GM23338 (cell line): ENCODE measurements around the gene SUPT3H. TPM values are rescaled to one million over a fixed set of nuclear protein-coding genes. Genes with fewer than 3 reads are reported as not detected.

Experiments
- ATAC-seq: fragments of 200-7000 bp; cut with Tn5 transposase; 3 replicates; pipeline ENCODE4 v1.9.1; 2020
- DNase-seq: peaks from one replicate; pipeline ENCODE4 v3.0.0-alpha.2; 2015; ENCODE audit warnings: low spot score
- H2AFZ ChIP-seq: fragments of 200-600 bp; sonication (generic); 2 replicates; pipeline ENCODE4 v1.8.0; 2016; ENCODE audit warnings: antibody characterized with exemption, mild to moderate bottlenecking, moderate library complexity
- H3F3A ChIP-seq: fragments of 200-600 bp; sonication (generic); replicated peaks from 2 replicates; pipeline ENCODE4 v1.8.0; 2017; ENCODE audit warnings: antibody characterized with exemption, mixed run types, low read depth
- H3K27ac ChIP-seq: fragments of 200-600 bp; sonication (generic); 2 replicates; pipeline ENCODE4 v1.6.1; 2016; ENCODE audit warnings: low read depth
- H3K27me3 ChIP-seq: fragments of 200-600 bp; sonication (generic); 2 replicates; pipeline ENCODE4 v1.8.0; 2016; ENCODE audit warnings: mild to moderate bottlenecking, mixed run types, moderate library complexity; ENCODE audit not compliant: insufficient read depth
- H3K36me3 ChIP-seq: fragments of 200-600 bp; sonication (generic); 2 replicates; pipeline ENCODE4 v1.8.0; 2016; ENCODE audit warnings: mild to moderate bottlenecking; ENCODE audit not compliant: insufficient read depth
- H3K4me1 ChIP-seq: fragments of 200-600 bp; sonication (generic); 2 replicates; pipeline ENCODE4 v1.8.0; 2016; ENCODE audit warnings: mild to moderate bottlenecking, moderate library complexity; ENCODE audit not compliant: insufficient read depth
- H3K4me2 ChIP-seq: fragments of 200-600 bp; sonication (generic); 2 replicates; pipeline ENCODE4 v1.7.1; 2017; ENCODE audit warnings: mixed run types
- H3K4me3 ChIP-seq: fragments of 200-600 bp; sonication (generic); 2 replicates; pipeline ENCODE4 v1.6.1; 2016; ENCODE audit warnings: mixed run types
- H3K79me2 ChIP-seq: fragments of 200-600 bp; sonication (generic); replicated peaks from 2 replicates; pipeline ENCODE4 v1.8.0; 2017; ENCODE audit warnings: mild to moderate bottlenecking; ENCODE audit not compliant: insufficient read depth
- H3K9me2 ChIP-seq: fragments of 200-600 bp; sonication (generic); 2 replicates; pipeline ENCODE4 v1.8.0; 2017; ENCODE audit not compliant: insufficient read depth
- H4K20me1 ChIP-seq: fragments of 200-600 bp; sonication (generic); replicated peaks from 2 replicates; pipeline ENCODE4 v1.8.0; 2017; ENCODE audit warnings: mild to moderate bottlenecking; ENCODE audit not compliant: insufficient read depth
- H3K27ac Mint-ChIP-seq: 2 replicates; pipeline ENCODE4 v1.8.0; 2020; ENCODE audit warnings: inconsistent platforms, mild to moderate bottlenecking, moderate library complexity, mixed read lengths
- H3K27me3 Mint-ChIP-seq: 3 replicates; pipeline ENCODE4 v1.8.0; 2022; ENCODE audit warnings: low read depth, mild to moderate bottlenecking, moderate library complexity, mixed read lengths, inconsistent platforms; ENCODE audit not compliant: insufficient read depth, poor library complexity
- H3K36me3 Mint-ChIP-seq: 3 replicates; pipeline ENCODE4 v1.8.0; 2021; ENCODE audit warnings: low read depth, mild to moderate bottlenecking, inconsistent platforms, moderate library complexity, mixed read lengths
- H3K4me1 Mint-ChIP-seq: 3 replicates; pipeline ENCODE4 v1.8.0; 2020; ENCODE audit warnings: mild to moderate bottlenecking, inconsistent platforms, mixed read lengths
- H3K4me3 Mint-ChIP-seq: 3 replicates; pipeline ENCODE4 v1.8.0; 2021; ENCODE audit warnings: moderate library complexity, mild to moderate bottlenecking, inconsistent platforms, mixed read lengths
- H3K9me3 Mint-ChIP-seq: 3 replicates; pipeline ENCODE4 v1.8.0; 2020; ENCODE audit warnings: moderate library complexity, mild to moderate bottlenecking, inconsistent platforms, mixed read lengths
- EZH2 ChIP-seq: fragments of 200-600 bp; sonication (generic); IDR thresholded peaks from one replicate; pipeline ENCODE4 v1.8.0; 2017; ENCODE audit warnings: antibody characterized with exemption, mild to moderate bottlenecking, low read depth; ENCODE audit not compliant: unreplicated experiment
- EZH2phosphoT487 ChIP-seq: fragments of 200-600 bp; sonication (generic); IDR thresholded peaks from one replicate; pipeline ENCODE4 v1.8.1; 2018; ENCODE audit warnings: antibody characterized with exemption; ENCODE audit not compliant: unreplicated experiment
- JUNB ChIP-seq: IDR thresholded peaks from one replicate; pipeline ENCODE4 v1.6.1; 2016; ENCODE audit warnings: antibody characterized with exemption; ENCODE audit not compliant: unreplicated experiment
- POLR2AphosphoS5 ChIP-seq: IDR thresholded peaks from 2 replicates; pipeline ENCODE4 v1.6.1; 2016; ENCODE audit warnings: antibody characterized with exemption, low read depth
- polyA plus RNA-seq: library from polyadenylated mRNA; unstranded; fragments of >200 nt; fragmentation: Nextera tagmentation; extraction: Ambion mirVana; gene quantifications from 2 replicates; pipeline ENCODE4 v1.2.1, GENCODE V29; 2016
- total RNA-seq: library from RNA; depleted of rRNA; stranded (reverse); fragments of >200 nt; shearing (Covaris generic); gene quantifications from 2 replicates; pipeline ENCODE4 v1.2.3, GENCODE V29; 2014
- TF ChIP-seq, protein P1 (sequence below): fragments of 250-450 bp; sonication (Bioruptor Pico); IDR thresholded peaks from 2 replicates; pipeline ENCODE4 v1.5.0; 2020; ENCODE audit warnings: mild to moderate bottlenecking, moderate library complexity
- TF ChIP-seq, protein P2 (sequence below), 2 experiments: fragments of 200-600 bp in 1 of 2; sonication (generic) in 1 of 2; conservative IDR thresholded peaks; 2 replicates each; pipeline versions ENCODE4 v1.5.1 to v1.6.1; 2016 to 2017; ENCODE audit warnings: antibody characterized with exemption in 2 of 2, low read depth in 2 of 2, mild to moderate bottlenecking in 2 of 2, moderate library complexity in 1 of 2

SUPT3H gene
- total and polyA plus RNA-seq, 2 experiments from 2014 or later = 11.4 to 30.1 TPM

DNA sequence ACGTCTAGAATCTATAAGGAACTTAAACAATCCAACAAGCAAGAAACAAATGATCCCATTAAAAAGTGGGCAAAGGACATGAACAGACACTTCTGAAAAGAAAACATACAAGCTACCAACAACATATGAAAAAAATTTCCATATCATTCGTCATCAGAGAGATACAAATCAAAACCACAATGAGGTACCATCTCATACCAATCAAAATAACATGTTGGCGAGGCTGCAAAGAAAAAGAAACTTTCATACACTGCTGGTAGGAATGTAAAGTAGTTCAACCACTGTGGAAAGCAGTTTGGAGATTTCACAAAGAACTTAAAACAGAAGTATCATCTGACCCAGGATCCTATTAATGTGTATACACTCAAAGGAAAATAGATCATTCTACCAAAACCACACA, 293.5 kb downstream of the SUPT3H start (continued):
- TF ChIP-seq, protein P1, sequence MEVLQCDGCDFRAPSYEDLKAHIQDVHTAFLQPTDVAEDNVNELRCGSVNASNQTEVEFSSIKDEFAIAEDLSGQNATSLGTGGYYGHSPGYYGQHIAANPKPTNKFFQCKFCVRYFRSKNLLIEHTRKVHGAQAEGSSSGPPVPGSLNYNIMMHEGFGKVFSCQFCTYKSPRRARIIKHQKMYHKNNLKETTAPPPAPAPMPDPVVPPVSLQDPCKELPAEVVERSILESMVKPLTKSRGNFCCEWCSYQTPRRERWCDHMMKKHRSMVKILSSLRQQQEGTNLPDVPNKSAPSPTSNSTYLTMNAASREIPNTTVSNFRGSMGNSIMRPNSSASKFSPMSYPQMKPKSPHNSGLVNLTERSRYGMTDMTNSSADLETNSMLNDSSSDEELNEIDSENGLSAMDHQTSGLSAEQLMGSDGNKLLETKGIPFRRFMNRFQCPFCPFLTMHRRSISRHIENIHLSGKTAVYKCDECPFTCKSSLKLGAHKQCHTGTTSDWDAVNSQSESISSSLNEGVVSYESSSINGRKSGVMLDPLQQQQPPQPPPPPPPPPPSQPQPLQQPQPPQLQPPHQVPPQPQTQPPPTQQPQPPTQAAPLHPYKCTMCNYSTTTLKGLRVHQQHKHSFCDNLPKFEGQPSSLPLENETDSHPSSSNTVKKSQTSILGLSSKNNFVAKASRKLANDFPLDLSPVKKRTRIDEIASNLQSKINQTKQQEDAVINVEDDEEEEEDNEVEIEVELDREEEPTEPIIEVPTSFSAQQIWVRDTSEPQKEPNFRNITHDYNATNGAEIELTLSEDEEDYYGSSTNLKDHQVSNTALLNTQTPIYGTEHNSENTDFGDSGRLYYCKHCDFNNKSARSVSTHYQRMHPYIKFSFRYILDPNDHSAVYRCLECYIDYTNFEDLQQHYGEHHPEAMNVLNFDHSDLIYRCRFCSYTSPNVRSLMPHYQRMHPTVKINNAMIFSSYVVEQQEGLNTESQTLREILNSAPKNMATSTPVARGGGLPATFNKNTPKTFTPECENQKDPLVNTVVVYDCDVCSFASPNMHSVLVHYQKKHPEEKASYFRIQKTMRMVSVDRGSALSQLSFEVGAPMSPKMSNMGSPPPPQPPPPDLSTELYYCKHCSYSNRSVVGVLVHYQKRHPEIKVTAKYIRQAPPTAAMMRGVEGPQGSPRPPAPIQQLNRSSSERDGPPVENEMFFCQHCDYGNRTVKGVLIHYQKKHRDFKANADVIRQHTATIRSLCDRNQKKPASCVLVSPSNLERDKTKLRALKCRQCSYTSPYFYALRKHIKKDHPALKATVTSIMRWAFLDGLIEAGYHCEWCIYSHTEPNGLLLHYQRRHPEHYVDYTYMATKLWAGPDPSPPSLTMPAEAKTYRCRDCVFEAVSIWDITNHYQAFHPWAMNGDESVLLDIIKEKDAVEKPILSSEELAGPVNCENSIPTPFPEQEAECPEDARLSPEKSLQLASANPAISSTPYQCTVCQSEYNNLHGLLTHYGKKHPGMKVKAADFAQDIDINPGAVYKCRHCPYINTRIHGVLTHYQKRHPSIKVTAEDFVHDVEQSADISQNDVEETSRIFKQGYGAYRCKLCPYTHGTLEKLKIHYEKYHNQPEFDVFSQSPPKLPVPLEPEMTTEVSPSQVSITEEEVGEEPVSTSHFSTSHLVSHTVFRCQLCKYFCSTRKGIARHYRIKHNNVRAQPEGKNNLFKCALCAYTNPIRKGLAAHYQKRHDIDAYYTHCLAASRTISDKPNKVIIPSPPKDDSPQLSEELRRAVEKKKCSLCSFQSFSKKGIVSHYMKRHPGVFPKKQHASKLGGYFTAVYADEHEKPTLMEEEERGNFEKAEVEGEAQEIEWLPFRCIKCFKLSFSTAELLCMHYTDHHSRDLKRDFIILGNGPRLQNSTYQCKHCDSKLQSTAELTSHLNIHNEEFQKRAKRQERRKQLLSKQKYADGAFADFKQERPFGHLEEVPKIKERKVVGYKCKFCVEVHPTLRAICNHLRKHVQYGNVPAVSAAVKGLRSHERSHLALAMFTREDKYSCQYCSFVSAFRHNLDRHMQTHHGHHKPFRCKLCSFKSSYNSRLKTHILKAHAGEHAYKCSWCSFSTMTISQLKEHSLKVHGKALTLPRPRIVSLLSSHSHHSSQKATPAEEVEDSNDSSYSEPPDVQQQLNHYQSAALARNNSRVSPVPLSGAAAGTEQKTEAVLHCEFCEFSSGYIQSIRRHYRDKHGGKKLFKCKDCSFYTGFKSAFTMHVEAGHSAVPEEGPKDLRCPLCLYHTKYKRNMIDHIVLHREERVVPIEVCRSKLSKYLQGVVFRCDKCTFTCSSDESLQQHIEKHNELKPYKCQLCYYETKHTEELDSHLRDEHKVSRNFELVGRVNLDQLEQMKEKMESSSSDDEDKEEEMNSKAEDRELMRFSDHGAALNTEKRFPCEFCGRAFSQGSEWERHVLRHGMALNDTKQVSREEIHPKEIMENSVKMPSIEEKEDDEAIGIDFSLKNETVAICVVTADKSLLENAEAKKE = no peak
- TF ChIP-seq EZH2phosphoT487 (no peak), JUNB (no peak), EZH2 (no peak)
- TF ChIP-seq, protein P2, sequence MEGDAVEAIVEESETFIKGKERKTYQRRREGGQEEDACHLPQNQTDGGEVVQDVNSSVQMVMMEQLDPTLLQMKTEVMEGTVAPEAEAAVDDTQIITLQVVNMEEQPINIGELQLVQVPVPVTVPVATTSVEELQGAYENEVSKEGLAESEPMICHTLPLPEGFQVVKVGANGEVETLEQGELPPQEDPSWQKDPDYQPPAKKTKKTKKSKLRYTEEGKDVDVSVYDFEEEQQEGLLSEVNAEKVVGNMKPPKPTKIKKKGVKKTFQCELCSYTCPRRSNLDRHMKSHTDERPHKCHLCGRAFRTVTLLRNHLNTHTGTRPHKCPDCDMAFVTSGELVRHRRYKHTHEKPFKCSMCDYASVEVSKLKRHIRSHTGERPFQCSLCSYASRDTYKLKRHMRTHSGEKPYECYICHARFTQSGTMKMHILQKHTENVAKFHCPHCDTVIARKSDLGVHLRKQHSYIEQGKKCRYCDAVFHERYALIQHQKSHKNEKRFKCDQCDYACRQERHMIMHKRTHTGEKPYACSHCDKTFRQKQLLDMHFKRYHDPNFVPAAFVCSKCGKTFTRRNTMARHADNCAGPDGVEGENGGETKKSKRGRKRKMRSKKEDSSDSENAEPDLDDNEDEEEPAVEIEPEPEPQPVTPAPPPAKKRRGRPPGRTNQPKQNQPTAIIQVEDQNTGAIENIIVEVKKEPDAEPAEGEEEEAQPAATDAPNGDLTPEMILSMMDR (conservative IDR thresholded peaks at IDR 0.05; ENCODE audit: low read depth in 2 of 2) = no peak

DNA sequence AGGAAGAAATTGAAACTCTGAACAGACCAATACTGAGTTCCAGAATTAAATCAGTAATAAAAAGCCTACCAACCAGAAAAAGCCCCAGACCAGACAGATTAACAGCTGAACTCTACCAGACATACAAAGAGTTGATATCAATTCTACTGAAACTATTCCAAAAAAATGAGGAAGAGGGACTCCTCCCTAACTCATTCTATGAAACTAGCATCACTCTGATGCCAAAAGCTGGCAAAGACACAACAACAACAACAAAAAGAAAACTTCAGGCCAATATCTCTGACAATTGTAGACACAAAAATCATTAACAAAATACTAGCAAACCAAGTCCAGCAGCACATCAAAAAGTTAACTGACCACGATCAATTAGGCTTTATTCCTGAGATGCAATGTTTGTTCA, 295.6 kb downstream of the SUPT3H start:
- Mint-ChIP-seq H3K27ac (no peak overlapping the region), H3K9me3 (peaks cover 13% of the 10 kb centered on the region; the same call in 2 of the 3 replicates), H3K4me3 (no peak overlapping the region), H3K36me3 (peaks cover 3% of the 10 kb centered on the region; the same call in 2 of the 3 replicates), H3K4me1 (no peaks in the 10 kb centered on the region), H3K27me3 (no peaks in the 10 kb centered on the region)
- no peak overlapping the region for H3K4me2 ChIP-seq
- H3K36me3 ChIP-seq = no peaks in the 10 kb centered on the region
- H3F3A ChIP-seq = no peaks in the 10 kb centered on the region
- no peak overlapping the region for H2AFZ ChIP-seq
- TF ChIP-seq POLR2AphosphoS5 (no peak), EZH2phosphoT487 (no peak), JUNB (no peak)
- TF ChIP-seq, protein P1 = no peak
- no peaks in the 10 kb centered on the region for H3K79me2 ChIP-seq
- ATAC-seq = no peak
- no peaks in the 10 kb centered on the region for H3K27me3 ChIP-seq
- H3K9me2 ChIP-seq = no peaks in the 10 kb centered on the region
- no peaks in the 10 kb centered on the region for H4K20me1 ChIP-seq
- no peak overlapping the region for H3K27ac ChIP-seq
- no peaks in the 10 kb centered on the region for H3K4me1 ChIP-seq
- no peak overlapping the region for H3K4me3 ChIP-seq
- DNase-seq = no peak
